Body of pancreas (tissue), 4 donors: ENCODE data around the gene RNF130.

ENCODE experiments used
- CTCF ChIP-seq, 7 experiments: fragments of 450-650 bp in 4 of 7; fragments of 200-600 bp in 3 of 7; sonication (generic) in 3 of 7; IDR thresholded peaks; one replicate each; pipeline ENCODE4 v1.5.1; 2016 to 2019; ENCODE audit warnings: antibody characterized with exemption in 7 of 7
- POLR2A ChIP-seq, 3 donors: fragments of 450-650 bp; IDR thresholded peaks; one replicate each; pipeline ENCODE4 v1.6.1; 2016; ENCODE audit warnings: antibody characterized with exemption in 3 of 3, mild to moderate bottlenecking in 2 of 3

- TF ChIP-seq POLR2A (IDR thresholded peaks at IDR 0.05) (no peak), CTCF (IDR thresholded peaks at IDR 0.05) (no peak)
Observed at GRCh38 chr5:180104168-180104530, 32.6 kb upstream of the RNF130 start.
